Measurements from ENCODE around the gene IZUMO1R. TPM values are rescaled to one million over a fixed set of nuclear protein-coding genes. Genes with fewer than 3 reads are reported as not detected.
"Not testable (repeated sequence)": the region's sequence is repeated elsewhere in the genome, so short reads cannot be mapped to it uniquely, and the experiment has no call there.

IZUMO1R gene
- total RNA-seq, 1 donor from 2014 or later, result not detected

DNA sequence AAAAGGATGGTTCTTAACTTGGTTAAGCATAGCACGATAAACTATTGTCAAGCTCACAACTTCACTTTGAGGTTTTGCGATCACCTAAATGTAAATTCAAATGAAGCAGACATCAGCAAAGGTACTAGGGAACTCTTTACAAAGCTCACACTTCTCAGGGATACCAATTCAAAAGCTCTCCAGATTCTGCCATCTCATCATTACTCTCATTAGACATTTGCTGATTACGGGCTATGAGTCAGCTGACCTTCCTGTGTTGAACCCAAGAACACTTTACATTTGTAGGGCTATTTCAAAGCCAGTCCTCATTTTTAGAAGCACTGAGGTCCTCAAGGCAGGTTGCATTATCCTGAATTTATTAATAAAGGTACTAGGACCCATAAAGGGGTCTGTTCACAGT lies 28.4 kb upstream of the IZUMO1R start:
- Mint-ChIP-seq H3K9me3 (no peaks in the 10 kb centered on the region), H3K4me3 (no peak overlapping the region), H3K27ac (no peak overlapping the region), H3K27me3 (ENCODE audit: insufficient read depth, low read depth) (peaks cover 2% of the 10 kb centered on the region), H3K4me1 (no peaks in the 10 kb centered on the region), H3K36me3 (no peaks in the 10 kb centered on the region)
- Histone ChIP-seq H3K27ac (no peak overlapping the region), H3K79me2 (ENCODE audit: low read depth) (no peaks in the 10 kb centered on the region), H3K4me3 (no peak overlapping the region), H2AFZ (replicated peaks) (no peak overlapping the region), H3K4me2 (no peak overlapping the region), H3K9me3 (ENCODE audit: low read depth) (no peaks in the 10 kb centered on the region), H3K4me1 (no peaks in the 10 kb centered on the region), H3K36me3 (no peaks in the 10 kb centered on the region), H3F3A (ENCODE audit: low read depth) (no peaks in the 10 kb centered on the region), H3K27me3 (no peaks in the 10 kb centered on the region), H3K9ac (no peak overlapping the region), H4K20me1 (ENCODE audit: low read depth) (no peaks in the 10 kb centered on the region)
- TF ChIP-seq, protein P1, sequence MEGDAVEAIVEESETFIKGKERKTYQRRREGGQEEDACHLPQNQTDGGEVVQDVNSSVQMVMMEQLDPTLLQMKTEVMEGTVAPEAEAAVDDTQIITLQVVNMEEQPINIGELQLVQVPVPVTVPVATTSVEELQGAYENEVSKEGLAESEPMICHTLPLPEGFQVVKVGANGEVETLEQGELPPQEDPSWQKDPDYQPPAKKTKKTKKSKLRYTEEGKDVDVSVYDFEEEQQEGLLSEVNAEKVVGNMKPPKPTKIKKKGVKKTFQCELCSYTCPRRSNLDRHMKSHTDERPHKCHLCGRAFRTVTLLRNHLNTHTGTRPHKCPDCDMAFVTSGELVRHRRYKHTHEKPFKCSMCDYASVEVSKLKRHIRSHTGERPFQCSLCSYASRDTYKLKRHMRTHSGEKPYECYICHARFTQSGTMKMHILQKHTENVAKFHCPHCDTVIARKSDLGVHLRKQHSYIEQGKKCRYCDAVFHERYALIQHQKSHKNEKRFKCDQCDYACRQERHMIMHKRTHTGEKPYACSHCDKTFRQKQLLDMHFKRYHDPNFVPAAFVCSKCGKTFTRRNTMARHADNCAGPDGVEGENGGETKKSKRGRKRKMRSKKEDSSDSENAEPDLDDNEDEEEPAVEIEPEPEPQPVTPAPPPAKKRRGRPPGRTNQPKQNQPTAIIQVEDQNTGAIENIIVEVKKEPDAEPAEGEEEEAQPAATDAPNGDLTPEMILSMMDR (IDR thresholded peaks at IDR 0.05), result no peak
- no peak for TF ChIP-seq EZH2phosphoT487 (IDR thresholded peaks at IDR 0.05)
- TF ChIP-seq EZH2 (IDR thresholded peaks at IDR 0.05), result no peak
- no peak for DNase-seq (ENCODE audit: low spot score)

GRCh38 chr11:94276943-94277342 lies 27.4 kb upstream of the IZUMO1R start:
- H3K27ac ChIP-seq, result no peak overlapping the region
- Mint-ChIP-seq H3K36me3 (no peaks in the 10 kb centered on the region), H3K27me3 (ENCODE audit: insufficient read depth, low read depth) (no peaks in the 10 kb centered on the region), H3K9me3 (no peaks in the 10 kb centered on the region), H3K4me1 (no peaks in the 10 kb centered on the region), H3K4me3 (no peak overlapping the region), H3K27ac (no peak overlapping the region)
- H4K20me1 ChIP-seq (ENCODE audit: low read depth), result no peaks in the 10 kb centered on the region
- no peaks in the 10 kb centered on the region for H3K27me3 ChIP-seq
- H3K9ac ChIP-seq, result no peak overlapping the region
- H3K4me1 ChIP-seq, result no peaks in the 10 kb centered on the region
- H3F3A ChIP-seq (ENCODE audit: low read depth), result no peaks in the 10 kb centered on the region
- no peaks in the 10 kb centered on the region for H3K79me2 ChIP-seq (ENCODE audit: low read depth)
- TF ChIP-seq EZH2phosphoT487 (IDR thresholded peaks at IDR 0.05), result no peak
- TF ChIP-seq EZH2 (IDR thresholded peaks at IDR 0.05), result no peak
- TF ChIP-seq, protein P1 (IDR thresholded peaks at IDR 0.05), result no peak
- H3K4me2 ChIP-seq, result no peak overlapping the region
- H3K36me3 ChIP-seq, result no peaks in the 10 kb centered on the region
- H3K4me3 ChIP-seq, result no peak overlapping the region
- no peaks in the 10 kb centered on the region for H3K9me3 ChIP-seq (ENCODE audit: low read depth)
- H2AFZ ChIP-seq (replicated peaks), result no peak overlapping the region
- no peak for DNase-seq (ENCODE audit: low spot score)

- not testable (repeated sequence) for H3K9me3 Mint-ChIP-seq; H3K9ac ChIP-seq; H3K27me3 ChIP-seq; H3F3A ChIP-seq (ENCODE audit: low read depth); H3K4me1 ChIP-seq; H3K4me3 Mint-ChIP-seq; H3K4me3 ChIP-seq; H3K4me2 ChIP-seq; H3K36me3 ChIP-seq; H3K36me3 Mint-ChIP-seq; H4K20me1 ChIP-seq (ENCODE audit: low read depth); H3K27ac ChIP-seq; H3K4me1 Mint-ChIP-seq; H3K27me3 Mint-ChIP-seq (ENCODE audit: insufficient read depth, low read depth); H3K27ac Mint-ChIP-seq; H2AFZ ChIP-seq (replicated peaks); H3K9me3 ChIP-seq (ENCODE audit: low read depth); H3K79me2 ChIP-seq (ENCODE audit: low read depth); DNase-seq (ENCODE audit: low spot score)
Measured at GRCh38 chr11:94278207-94278606, 26.2 kb upstream of the IZUMO1R start.

- no peak overlapping the region for H3K27ac Mint-ChIP-seq
- H3K4me1 ChIP-seq, result no peaks in the 10 kb centered on the region
- no peaks in the 10 kb centered on the region for H3K79me2 ChIP-seq (ENCODE audit: low read depth)
- H3K27me3 Mint-ChIP-seq (ENCODE audit: insufficient read depth, low read depth), result no peaks in the 10 kb centered on the region
- no peaks in the 10 kb centered on the region for H4K20me1 ChIP-seq (ENCODE audit: low read depth)
- H3F3A ChIP-seq (ENCODE audit: low read depth), result no peaks in the 10 kb centered on the region
- no peak overlapping the region for H3K4me2 ChIP-seq
- H3K9me3 Mint-ChIP-seq, result no peaks in the 10 kb centered on the region
- no peaks in the 10 kb centered on the region for H3K9me3 ChIP-seq (ENCODE audit: low read depth)
- H3K9ac ChIP-seq, result no peak overlapping the region
- no peaks in the 10 kb centered on the region for H3K4me1 Mint-ChIP-seq
- H3K27ac ChIP-seq, result no peak overlapping the region
- no peak for DNase-seq (ENCODE audit: low spot score)
- TF ChIP-seq, protein P1 (IDR thresholded peaks at IDR 0.05), result no peak
- TF ChIP-seq EZH2 (IDR thresholded peaks at IDR 0.05) (no peak), EZH2phosphoT487 (IDR thresholded peaks at IDR 0.05) (no peak)
- H3K4me3 ChIP-seq, result no peak overlapping the region
- no peak overlapping the region for H2AFZ ChIP-seq (replicated peaks)
- no peaks in the 10 kb centered on the region for H3K36me3 ChIP-seq
- H3K27me3 ChIP-seq, result no peaks in the 10 kb centered on the region
- H3K36me3 Mint-ChIP-seq, result no peaks in the 10 kb centered on the region
- no peak overlapping the region for H3K4me3 Mint-ChIP-seq
Measured at GRCh38 chr11:94279996-94280395, 24.4 kb upstream of the IZUMO1R start.
